ENCODE measurements around the gene LCAT. TPM values are rescaled to one million over a fixed set of nuclear protein-coding genes. Genes with fewer than 3 reads are reported as not detected.

LCAT gene, protein sequence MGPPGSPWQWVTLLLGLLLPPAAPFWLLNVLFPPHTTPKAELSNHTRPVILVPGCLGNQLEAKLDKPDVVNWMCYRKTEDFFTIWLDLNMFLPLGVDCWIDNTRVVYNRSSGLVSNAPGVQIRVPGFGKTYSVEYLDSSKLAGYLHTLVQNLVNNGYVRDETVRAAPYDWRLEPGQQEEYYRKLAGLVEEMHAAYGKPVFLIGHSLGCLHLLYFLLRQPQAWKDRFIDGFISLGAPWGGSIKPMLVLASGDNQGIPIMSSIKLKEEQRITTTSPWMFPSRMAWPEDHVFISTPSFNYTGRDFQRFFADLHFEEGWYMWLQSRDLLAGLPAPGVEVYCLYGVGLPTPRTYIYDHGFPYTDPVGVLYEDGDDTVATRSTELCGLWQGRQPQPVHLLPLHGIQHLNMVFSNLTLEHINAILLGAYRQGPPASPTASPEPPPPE
- total RNA-seq (2014; rRNA removed; shearing (Covaris generic)): 2.3 and 4.5 TPM in 2 replicates

DNA sequence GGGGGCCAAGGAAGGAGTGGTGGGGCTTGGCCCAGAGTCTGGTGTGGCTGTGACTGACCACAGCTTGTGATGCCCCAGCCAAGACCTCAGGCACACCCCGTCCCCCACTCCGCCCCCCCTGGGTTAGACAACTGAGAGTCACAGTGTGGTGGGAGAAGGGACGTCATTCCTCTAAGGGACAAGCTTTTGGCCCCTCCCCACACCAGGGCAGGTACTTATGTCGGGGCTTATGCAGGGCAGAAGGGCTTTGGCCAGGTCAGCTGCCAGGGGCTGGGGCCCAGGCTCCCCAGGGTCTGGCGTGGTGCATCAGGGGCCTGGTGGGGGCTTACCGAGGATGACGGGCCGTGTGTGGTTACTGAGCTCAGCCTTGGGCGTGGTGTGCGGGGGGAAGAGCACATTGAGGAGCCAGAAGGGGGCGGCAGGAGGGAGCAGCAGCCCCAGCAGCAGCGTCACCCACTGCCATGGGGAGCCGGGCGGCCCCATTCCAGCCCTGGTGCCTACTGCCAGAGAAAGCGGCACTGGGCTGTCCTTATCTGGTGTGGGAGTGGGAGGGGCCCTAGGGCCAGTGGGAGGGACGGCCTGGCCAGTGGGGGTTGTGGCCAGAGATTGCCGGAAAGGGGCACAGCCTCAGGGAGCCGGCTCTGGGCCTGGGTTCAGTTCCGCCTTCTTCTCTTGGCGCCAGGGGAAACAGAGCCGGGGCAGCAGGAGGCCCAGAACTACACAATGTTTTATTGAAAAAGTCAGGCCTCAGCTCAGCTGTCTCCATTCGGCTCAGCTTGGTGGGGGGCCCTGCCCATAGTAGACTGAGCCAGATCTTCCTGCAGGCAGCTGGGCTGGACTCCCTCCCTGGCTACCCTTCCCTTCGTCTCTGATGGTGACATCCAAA is at the start of gene LCAT:
Gene LCAT (minus strand): TSS at position 502 of the 886 bp plus-strand sequence. CDS start 19 bp downstream, at position 483.
- no peaks in the 10 kb centered on the region for H3K9me3 ChIP-seq (replicated peaks)
- H3K27me3 ChIP-seq: no peaks in the 10 kb centered on the region
- H3K4me1 ChIP-seq: no peaks in the 10 kb centered on the region
- peaks cover 6% of the 10 kb centered on the region; the same call in 1 of the 2 replicates for H3K36me3 ChIP-seq
- no peak within 1 kb of the TSS for H3K4me3 ChIP-seq
- DNase-seq: no peak
- H3K27ac ChIP-seq: no peak within 1 kb of the TSS

DNA sequence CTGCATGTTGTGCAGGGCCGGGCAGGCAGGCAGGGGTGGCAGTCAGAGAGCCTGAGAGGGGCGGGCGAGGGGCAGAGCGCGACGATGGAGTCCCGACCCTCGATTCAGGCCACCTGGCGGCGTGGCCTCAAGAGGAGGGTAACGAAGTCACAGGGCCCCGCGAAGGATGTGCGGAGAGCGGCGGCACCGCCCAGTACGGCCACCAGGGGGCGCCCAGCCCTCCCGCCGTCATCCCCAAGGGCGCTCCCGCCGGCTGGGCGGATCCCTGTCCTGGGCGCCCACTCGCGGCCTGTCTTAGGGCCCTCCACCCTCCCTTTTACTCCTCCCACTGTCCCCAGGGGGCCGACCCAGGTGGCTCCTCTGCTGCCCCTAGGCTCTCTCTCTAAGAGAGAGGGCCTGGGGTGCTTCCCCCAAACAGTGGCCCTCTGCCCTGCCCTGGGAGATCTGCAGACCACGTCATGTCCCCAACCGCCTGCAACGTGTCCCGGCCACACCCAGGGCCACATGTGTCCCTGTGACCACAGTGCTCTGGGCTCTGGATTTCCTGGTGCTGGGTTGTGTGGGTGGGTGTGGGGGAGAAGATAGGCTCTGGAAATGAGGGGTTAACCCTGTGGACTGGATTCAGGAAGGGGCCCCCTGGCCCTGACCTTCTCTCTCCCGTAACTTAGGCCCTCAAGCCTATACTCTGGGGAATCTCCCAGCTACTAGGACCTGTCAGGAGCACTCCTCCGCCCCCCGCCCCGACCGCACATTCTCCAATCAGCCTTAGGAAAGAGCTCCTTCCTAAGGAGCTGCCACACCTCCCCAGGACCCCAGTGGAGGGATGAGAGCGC is 49.5 kb upstream of the LCAT start:
- peak; percentile 70 to 77 for DNase-seq
- no peaks in the 10 kb centered on the region for H3K4me1 ChIP-seq
- H3K36me3 ChIP-seq: no peaks in the 10 kb centered on the region
- no peaks in the 10 kb centered on the region for H3K27me3 ChIP-seq
- no peaks in the 10 kb centered on the region for H3K9me3 ChIP-seq (replicated peaks)
- H3K4me3 ChIP-seq: peak overlapping the region; percentile 50
- H3K27ac ChIP-seq: no peak overlapping the region

DNA sequence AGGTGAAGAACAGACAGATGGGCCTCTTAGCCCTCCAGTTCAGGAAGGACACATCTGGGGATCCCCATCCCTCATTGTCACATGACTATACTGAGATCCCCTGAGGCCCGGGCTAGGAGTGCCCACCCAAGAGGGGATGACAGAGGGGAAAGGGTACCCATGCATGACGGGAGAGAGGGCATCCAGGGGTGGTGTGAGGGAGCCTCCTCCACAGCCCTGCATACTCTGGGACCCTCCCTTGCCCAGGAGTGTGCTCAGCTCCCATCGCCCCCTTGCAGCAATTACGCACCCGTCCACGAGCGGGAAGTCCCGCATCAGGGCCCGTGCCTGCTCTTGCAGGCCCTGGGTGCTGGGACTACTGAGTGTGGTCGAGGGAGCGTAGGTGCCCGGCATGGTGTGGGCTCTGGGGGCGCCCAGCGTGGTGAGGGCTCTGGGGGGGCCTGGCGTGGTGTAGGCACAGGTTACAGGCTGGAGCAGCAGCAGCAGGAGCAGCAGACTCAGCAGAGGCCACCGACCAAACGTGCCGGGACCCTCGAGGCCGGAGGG is 48.8 kb upstream of the LCAT start:
- H3K9me3 ChIP-seq (replicated peaks): no peaks in the 10 kb centered on the region
- DNase-seq: no peak

DNA sequence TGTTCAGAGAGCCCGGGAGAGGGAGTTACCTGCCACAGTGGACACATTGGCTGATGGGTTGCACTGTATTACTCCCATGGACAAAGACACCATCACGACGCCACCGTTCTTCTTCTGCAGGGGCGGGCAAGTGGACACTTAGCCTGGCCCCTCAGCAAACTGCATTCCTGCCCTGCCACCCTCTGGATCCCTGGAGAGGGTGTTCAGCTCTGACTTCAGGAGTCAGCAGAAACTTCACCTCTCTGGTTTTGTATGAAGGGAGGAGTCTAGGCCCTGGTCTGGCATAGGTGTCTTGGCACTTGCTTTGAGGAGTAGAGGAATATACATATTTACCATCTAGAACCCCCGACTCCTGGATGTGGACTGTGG is 46.1 kb upstream of the LCAT start:
- H3K4me3 ChIP-seq: no peak overlapping the region
- no peak for DNase-seq
- no peaks in the 10 kb centered on the region for H3K4me1 ChIP-seq
- H3K27me3 ChIP-seq: no peaks in the 10 kb centered on the region
- no peaks in the 10 kb centered on the region for H3K9me3 ChIP-seq (replicated peaks)
- no peak overlapping the region for H3K27ac ChIP-seq
- no peaks in the 10 kb centered on the region for H3K36me3 ChIP-seq

More for the DNA sequence above, 48.8 kb upstream of the LCAT start:
- H3K4me3 ChIP-seq: no peak overlapping the region
- no peaks in the 10 kb centered on the region for H3K4me1 ChIP-seq
- no peak overlapping the region for H3K27ac ChIP-seq
- H3K36me3 ChIP-seq: no peaks in the 10 kb centered on the region
- no peaks in the 10 kb centered on the region for H3K27me3 ChIP-seq

DNA sequence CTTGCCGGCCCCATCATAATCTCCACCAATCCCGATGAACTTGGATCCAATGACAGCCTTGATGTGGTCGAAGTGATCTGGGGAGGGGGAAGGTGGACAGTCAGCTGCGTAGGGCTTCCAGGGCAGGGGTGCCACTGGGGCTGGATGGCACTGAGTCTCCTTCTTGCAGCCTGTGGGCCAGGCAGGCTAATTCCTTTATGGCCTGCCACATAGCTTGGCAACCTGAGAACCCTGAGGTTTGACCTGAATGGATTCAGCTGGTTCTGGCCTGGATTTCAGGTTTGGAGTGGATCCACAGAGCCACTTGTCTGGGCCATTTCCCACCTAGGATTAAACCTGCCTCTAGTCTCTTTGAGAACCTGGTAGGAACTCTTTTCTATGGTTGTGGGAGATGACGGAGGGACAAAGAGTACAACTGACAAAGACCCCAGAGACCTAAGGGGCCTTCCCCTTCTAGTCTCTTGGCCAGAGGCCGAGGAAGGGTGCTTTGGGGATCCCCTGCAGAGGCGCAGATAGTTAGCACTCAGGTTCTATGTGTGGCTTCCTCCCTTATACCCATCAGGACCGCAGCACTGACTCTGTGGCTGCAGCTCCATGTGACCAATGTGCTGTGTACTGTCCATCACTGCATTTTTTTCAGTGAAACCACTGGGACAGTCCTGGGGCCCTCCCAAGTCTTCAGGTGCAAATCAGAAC is 45.5 kb upstream of the LCAT start:
- no peak for DNase-seq
- no peaks in the 10 kb centered on the region for H3K4me1 ChIP-seq
- H3K36me3 ChIP-seq: no peaks in the 10 kb centered on the region
- H3K27me3 ChIP-seq: no peaks in the 10 kb centered on the region
- H3K9me3 ChIP-seq (replicated peaks): no peaks in the 10 kb centered on the region
- H3K4me3 ChIP-seq: no peak overlapping the region
- no peak overlapping the region for H3K27ac ChIP-seq

DNA sequence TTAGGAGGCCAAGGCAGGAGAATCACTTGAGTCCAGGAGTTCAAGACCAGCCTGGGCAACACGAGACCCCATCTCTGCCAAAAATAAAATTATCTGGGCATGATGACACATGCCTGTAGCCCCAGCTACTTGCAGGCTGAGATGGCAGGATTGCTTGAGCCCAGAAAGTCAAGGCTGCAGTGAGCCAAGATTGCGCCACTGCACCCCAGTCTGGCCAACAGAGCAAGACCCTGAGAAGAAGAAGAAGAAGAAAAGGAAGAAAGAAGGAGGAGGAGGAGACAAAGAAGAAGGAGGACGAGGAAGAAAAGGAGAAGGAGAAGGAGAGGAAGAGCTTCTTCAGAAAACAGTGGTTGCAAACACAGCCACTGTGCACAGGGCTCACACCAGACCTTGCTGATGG is 44.8 kb upstream of the LCAT start:
- Histone ChIP-seq H3K27me3 (no peaks in the 10 kb centered on the region), H3K4me1 (no peaks in the 10 kb centered on the region), H3K4me3 (no peak overlapping the region), H3K9me3 (replicated peaks) (no peaks in the 10 kb centered on the region), H3K27ac (no peak overlapping the region), H3K36me3 (no peaks in the 10 kb centered on the region)
- DNase-seq: no peak

DNA sequence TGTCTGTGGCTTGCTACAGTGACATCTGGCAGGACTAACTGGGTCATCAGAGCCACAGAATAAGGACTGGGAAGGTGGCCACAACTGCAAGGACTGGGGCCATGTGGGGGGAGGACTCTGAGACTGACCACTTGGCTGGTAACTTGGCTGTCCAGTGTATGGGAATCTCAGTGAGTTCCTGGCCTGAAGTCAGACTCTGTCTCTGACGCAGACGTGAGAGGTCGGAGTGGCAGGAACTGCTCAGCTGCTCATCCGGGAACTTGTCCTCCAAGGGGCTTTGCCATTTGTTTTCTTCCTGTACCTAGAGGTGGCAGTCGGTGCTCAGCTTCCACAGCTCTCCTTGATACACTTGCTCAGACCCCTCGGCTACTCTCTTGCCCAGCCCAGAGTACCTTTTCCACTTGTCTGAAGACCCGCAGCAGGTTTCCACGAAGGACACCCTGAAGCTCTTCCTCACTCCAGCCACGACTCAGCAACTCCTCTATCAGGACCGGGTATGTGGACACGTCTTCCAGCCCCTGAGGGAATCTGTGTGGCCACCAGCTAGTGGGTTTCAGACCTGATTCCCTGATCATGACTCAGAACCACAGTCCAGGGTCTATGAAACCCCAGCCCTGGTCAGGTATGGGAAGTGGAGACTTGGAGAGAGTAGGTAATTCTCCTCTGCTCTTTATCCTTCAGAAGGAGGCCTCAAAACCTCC is 43.7 kb upstream of the LCAT start:
- DNase-seq: no peak
- no peak overlapping the region for H3K4me3 ChIP-seq
- H3K9me3 ChIP-seq (replicated peaks): no peaks in the 10 kb centered on the region
- no peaks in the 10 kb centered on the region for H3K27me3 ChIP-seq
- no peaks in the 10 kb centered on the region for H3K4me1 ChIP-seq
- H3K27ac ChIP-seq: no peak overlapping the region
- H3K36me3 ChIP-seq: no peaks in the 10 kb centered on the region

DNA sequence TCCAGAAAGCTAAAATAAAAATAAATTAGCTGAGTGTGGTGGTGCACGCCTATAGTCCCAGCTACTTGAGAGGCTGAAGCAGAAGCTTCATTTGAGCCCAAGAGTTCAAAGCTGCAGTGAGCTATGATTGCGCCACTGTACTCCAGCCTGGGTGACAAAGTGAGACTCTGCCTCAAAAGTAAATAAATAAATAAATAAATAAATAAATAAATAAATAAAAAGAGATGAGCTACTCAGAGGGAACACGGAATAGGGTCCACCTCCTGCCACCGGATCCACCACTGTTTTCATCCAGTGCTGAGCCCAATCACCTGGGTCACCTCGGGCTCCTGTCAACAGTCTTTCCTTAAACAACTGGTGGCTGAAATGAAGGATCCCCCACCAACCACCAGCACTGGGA is 43.0 kb upstream of the LCAT start:
- Histone ChIP-seq H3K27ac (no peak overlapping the region), H3K4me3 (no peak overlapping the region), H3K36me3 (no peaks in the 10 kb centered on the region), H3K27me3 (no peaks in the 10 kb centered on the region), H3K9me3 (replicated peaks) (no peaks in the 10 kb centered on the region), H3K4me1 (no peaks in the 10 kb centered on the region)
- no peak for DNase-seq

DNA sequence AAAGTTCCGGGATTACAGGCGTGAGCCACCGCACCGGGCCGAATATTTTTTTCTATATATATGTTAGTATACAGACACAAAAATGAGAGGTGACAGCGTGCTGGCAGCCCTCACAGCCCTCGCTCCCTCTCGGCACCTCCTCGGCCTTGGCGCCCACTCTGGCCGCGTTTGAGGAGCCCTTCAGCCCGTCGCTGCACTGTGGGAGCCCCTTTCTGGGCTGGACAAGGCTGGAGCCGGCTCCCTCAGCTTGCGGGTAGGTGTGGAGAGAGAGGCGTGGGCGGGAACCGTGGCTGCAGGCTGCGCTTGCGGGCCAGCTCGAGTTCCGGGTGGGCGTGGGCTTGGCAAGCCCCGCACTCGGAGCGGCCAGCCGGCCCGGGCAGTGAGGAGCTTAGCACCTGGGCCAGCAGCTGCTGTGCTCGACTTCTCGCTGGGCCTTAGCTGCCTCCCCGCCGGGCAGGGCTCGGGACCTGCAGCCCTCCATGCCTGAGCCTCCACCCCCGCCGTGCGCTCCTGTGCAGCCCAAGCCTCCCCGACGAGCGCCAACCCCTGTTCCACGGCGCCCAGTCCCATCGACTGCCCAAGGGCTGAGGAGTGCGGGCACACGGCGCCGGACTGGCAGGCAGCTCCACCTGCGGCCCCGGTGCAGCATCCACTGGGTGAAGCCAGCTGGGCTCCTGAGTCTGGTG is 38.2 kb upstream of the LCAT start:
- no peak overlapping the region for H3K27ac ChIP-seq
- no peak for DNase-seq

DNA sequence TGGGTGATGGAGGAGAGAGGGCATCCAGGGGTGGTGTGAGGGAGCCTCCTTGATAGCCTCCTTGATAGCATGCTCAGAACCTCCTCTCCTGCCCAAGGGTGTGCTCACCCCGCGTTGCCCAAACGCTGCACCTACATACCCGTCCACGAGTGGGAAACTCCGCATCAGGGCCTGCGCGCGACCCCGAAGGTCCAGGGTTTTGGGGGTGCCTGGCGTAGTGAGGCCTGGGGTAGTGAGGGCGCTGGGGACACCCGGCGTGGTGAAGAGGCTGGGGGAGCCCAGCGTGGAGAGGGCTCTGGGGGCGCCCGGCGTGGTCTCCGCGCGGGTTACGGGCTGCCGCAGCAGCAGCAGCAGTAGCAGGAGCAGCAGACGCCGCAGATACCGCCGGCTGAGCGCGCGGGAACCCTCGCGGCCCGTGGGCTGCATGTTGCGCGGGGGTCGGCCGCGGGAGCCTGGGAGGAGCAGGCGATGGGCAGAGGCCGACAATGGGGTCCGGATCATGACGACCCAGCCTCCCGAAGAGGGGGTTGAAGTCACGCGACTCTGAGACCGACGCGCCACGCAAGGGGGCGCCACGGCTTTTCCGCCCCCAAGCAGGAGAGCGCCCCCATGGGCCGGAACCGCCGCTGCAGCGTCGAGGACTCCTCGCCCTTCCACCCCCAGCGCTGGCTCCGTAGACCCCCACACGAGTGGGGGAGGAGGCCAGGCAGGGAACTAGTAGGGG is 36.2 kb upstream of the LCAT start, which contains the start of gene DPEP3:
Gene DPEP3 (minus strand): TSS at position 545 of the 724 bp plus-strand sequence. CDS start 119 bp downstream, at position 426.
- DNase-seq: no peak
- no peaks in the 10 kb centered on the region for H3K9me3 ChIP-seq (replicated peaks)
- no peaks in the 10 kb centered on the region for H3K36me3 ChIP-seq

More for the DNA sequence above, 38.2 kb upstream of the LCAT start:
- Histone ChIP-seq H3K9me3 (replicated peaks) (no peaks in the 10 kb centered on the region), H3K4me3 (no peak overlapping the region), H3K36me3 (no peaks in the 10 kb centered on the region), H3K4me1 (no peaks in the 10 kb centered on the region), H3K27me3 (no peaks in the 10 kb centered on the region)

DNA sequence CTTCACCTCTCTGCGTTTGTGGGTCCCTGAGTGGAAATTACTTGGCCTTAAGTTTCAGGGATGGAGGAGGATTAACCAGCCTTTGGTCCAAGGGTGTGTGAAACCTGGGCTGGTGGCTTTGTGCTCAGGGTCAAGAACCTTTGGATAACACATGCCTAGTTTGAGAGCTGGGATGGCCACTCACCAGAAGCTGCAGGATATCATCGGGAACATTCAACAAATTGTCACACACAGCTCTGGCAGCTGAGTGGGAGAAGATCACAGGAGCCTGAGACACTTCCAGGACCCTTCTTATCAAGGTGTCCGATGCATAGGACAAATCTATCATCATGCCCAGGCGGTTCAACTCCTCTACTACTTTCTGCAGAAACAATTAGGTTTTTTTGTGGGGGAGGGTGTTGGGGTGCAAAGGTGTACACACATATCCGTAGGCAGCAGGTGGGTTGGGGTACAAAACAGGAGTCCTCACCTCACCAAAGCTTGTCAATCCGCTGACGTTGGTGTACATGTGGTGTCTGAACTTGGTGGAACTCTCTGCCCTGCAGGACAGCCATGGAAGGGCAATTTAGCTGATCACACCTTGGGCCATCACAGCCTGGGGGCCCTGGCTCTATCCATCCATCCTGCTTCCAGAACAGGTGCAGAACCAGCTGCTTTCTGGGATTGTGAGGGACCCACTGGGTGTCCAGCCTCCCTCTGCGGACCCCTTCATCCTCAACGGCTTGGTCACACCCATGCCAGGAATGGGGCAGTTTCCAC is 33.7 kb upstream of the LCAT start:
- no peak overlapping the region for H3K27ac ChIP-seq
- H3K36me3 ChIP-seq: no peaks in the 10 kb centered on the region
- no peak overlapping the region for H3K4me3 ChIP-seq
- DNase-seq: no peak
- no peaks in the 10 kb centered on the region for H3K4me1 ChIP-seq
- no peaks in the 10 kb centered on the region for H3K9me3 ChIP-seq (replicated peaks)
- no peaks in the 10 kb centered on the region for H3K27me3 ChIP-seq

More for the DNA sequence above, 36.2 kb upstream of the LCAT start, which contains the start of gene DPEP3:
- H3K4me3 ChIP-seq: no peak within 1 kb of the TSS
- no peaks in the 10 kb centered on the region for H3K27me3 ChIP-seq
- H3K4me1 ChIP-seq: no peaks in the 10 kb centered on the region
- H3K27ac ChIP-seq: no peak within 1 kb of the TSS

DNA sequence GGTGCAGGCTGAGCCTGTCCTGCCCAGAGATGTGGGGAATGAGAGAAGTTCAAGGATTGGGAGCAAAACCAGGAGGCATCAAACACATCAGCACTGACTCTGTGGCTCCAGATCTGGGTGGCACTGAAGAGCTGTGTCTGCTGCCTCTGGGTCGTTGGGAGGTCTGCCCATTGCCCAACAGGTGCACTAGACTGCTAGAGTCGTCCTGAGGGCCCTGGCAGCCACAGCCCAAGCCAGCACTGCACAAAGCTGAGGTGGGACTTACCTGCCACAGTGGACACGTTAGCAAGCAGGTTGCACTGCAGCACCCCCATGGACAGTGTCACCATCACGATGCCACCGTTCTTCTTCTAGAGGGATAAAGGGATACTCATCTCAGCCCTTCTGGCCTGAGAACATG is 33.1 kb upstream of the LCAT start:
- no peaks in the 10 kb centered on the region for H3K36me3 ChIP-seq
- H3K9me3 ChIP-seq (replicated peaks): no peaks in the 10 kb centered on the region
- H3K27me3 ChIP-seq: no peaks in the 10 kb centered on the region
- H3K27ac ChIP-seq: no peak overlapping the region
- no peak for DNase-seq
- H3K4me3 ChIP-seq: no peak overlapping the region
- no peaks in the 10 kb centered on the region for H3K4me1 ChIP-seq

Data from SJCRH30 (cell line).